KOPT-K1 (cell line): ENCODE results near the gene CADM2.

ENCODE experiments used
- H3K27ac ChIP-seq: fragments of 200-600 bp; sonication (generic); 2 replicates; pipeline ENCODE4 v1.5.1; 2016; ENCODE audit warnings: antibody characterized with exemption, mild to moderate bottlenecking, low read depth, low read length; ENCODE audit not compliant: poor library complexity, severe bottlenecking
- H3K36me3 ChIP-seq: fragments of 200-600 bp; sonication (generic); 2 replicates; pipeline ENCODE4 v1.5.1; 2017; ENCODE audit warnings: antibody characterized with exemption, mild to moderate bottlenecking, low read length, moderate library complexity; ENCODE audit not compliant: insufficient read depth
- H3K9me3 ChIP-seq: fragments of 200-600 bp; sonication (generic); 2 replicates; pipeline ENCODE4 v1.5.1; 2017; ENCODE audit warnings: antibody characterized with exemption, low read length, mild to moderate bottlenecking; ENCODE audit not compliant: insufficient read depth, poor library complexity, severe bottlenecking

CADM2 gene

GRCh38 chr3:85574006-85574705 is 615.4 kb downstream of the CADM2 start:
- no peaks in the 10 kb centered on the region for H3K9me3 ChIP-seq
- no peaks in the 10 kb centered on the region for H3K36me3 ChIP-seq
- no peak overlapping the region for H3K27ac ChIP-seq

GRCh38 chr3:85576091-85576690 is 617.4 kb downstream of the CADM2 start:
- Histone ChIP-seq H3K27ac (no peak overlapping the region), H3K9me3 (no peaks in the 10 kb centered on the region), H3K36me3 (no peaks in the 10 kb centered on the region)

- no peak overlapping the region for H3K27ac ChIP-seq
- no peaks in the 10 kb centered on the region for H3K9me3 ChIP-seq
- no peaks in the 10 kb centered on the region for H3K36me3 ChIP-seq
These were observed 618.0 kb downstream of the CADM2 start for GRCh38 chr3:85576697-85577200.

- H3K9me3 ChIP-seq: no peaks in the 10 kb centered on the region
- no peaks in the 10 kb centered on the region for H3K36me3 ChIP-seq
- no peak overlapping the region for H3K27ac ChIP-seq
These were observed 626.1 kb downstream of the CADM2 start for GRCh38 chr3:85584779-85585356.

GRCh38 chr3:85586018-85586417 is 627.2 kb downstream of the CADM2 start:
- no peak overlapping the region for H3K27ac ChIP-seq
- H3K9me3 ChIP-seq: no peaks in the 10 kb centered on the region
- H3K36me3 ChIP-seq: no peaks in the 10 kb centered on the region

GRCh38 chr3:85589145-85589544 is 630.4 kb downstream of the CADM2 start:
- Histone ChIP-seq H3K27ac (no peak overlapping the region), H3K9me3 (no peaks in the 10 kb centered on the region)

GRCh38 chr3:85591451-85591850 is 632.7 kb downstream of the CADM2 start:
- no peaks in the 10 kb centered on the region for H3K36me3 ChIP-seq
- H3K9me3 ChIP-seq: no peaks in the 10 kb centered on the region
- no peak overlapping the region for H3K27ac ChIP-seq

More at GRCh38 chr3:85589145-85589544, 630.4 kb downstream of the CADM2 start:
- H3K36me3 ChIP-seq: no peaks in the 10 kb centered on the region

GRCh38 chr3:85592256-85592655 is 633.5 kb downstream of the CADM2 start:
- H3K27ac ChIP-seq: no peak overlapping the region
- no peaks in the 10 kb centered on the region for H3K36me3 ChIP-seq
- no peaks in the 10 kb centered on the region for H3K9me3 ChIP-seq

GRCh38 chr3:85594676-85595075 is 635.9 kb downstream of the CADM2 start:
- Histone ChIP-seq H3K9me3 (no peaks in the 10 kb centered on the region), H3K36me3 (no peaks in the 10 kb centered on the region), H3K27ac (no peak overlapping the region)

GRCh38 chr3:85603378-85603777 is 644.6 kb downstream of the CADM2 start:
- H3K27ac ChIP-seq: no peak overlapping the region
- H3K9me3 ChIP-seq: no peaks in the 10 kb centered on the region
- no peaks in the 10 kb centered on the region for H3K36me3 ChIP-seq

- Histone ChIP-seq H3K36me3 (no peaks in the 10 kb centered on the region), H3K9me3 (no peaks in the 10 kb centered on the region), H3K27ac (no peak overlapping the region)
These were observed 645.9 kb downstream of the CADM2 start for GRCh38 chr3:85604641-85605040.

GRCh38 chr3:85605066-85605465 is 646.3 kb downstream of the CADM2 start:
- H3K36me3 ChIP-seq: no peaks in the 10 kb centered on the region
- no peak overlapping the region for H3K27ac ChIP-seq
- no peaks in the 10 kb centered on the region for H3K9me3 ChIP-seq

- Histone ChIP-seq H3K36me3 (no peaks in the 10 kb centered on the region), H3K9me3 (no peaks in the 10 kb centered on the region), H3K27ac (no peak overlapping the region)
These were observed 667.9 kb downstream of the CADM2 start for GRCh38 chr3:85626662-85627061.

GRCh38 chr3:85627932-85628331 is 669.1 kb downstream of the CADM2 start:
- Histone ChIP-seq H3K9me3 (no peaks in the 10 kb centered on the region), H3K36me3 (no peaks in the 10 kb centered on the region), H3K27ac (no peak overlapping the region)

GRCh38 chr3:85631070-85631469 is 672.3 kb downstream of the CADM2 start:
- Histone ChIP-seq H3K36me3 (no peaks in the 10 kb centered on the region), H3K9me3 (no peaks in the 10 kb centered on the region), H3K27ac (no peak overlapping the region)
